ENCODE results near the gene MKI67.
"Not testable (repeated sequence)": the region's sequence is repeated elsewhere in the genome, so short reads cannot be mapped to it uniquely, and the experiment has no call there.

MKI67 gene

DNA sequence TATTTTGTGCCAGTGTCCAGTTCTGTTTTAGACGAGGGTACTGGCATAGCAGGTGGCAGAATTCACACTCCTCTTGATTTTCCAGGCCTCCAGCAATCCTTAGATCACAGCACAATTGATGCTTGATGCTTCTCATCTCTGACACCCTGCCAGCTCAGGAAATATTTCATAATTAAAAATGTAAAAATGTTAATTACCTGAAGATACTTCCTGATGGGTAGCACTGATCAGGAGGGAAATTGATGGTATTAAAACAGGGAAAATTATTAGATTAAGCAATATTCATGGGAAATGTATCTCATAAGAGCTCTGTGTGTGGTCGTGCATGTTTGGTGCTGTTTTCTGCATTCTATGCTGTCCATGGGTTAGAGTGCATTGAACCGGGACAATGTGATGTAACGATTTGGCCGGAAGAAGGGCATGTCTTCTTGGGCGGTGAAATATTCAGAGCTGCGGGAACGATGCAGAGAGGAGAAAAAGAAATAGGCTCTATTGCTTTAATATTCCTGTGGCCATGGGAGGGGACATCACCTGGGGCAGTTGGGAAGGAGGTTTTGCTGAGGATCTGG lies 43.7 kb upstream of the MKI67 start:
- Histone ChIP-seq H3K27ac (no peak overlapping the region), H3K4me3 (no peak overlapping the region), H3K9me3 (peaks cover 0 to 12% (median 4%) of the 10 kb centered on the region in 3 donors), H3K27me3 (peaks cover 0 to 6% of the 10 kb centered on the region in 2 donors), H3K4me1 (no peaks in the 10 kb centered on the region), H3K36me3 (no peaks in the 10 kb centered on the region)
- TF ChIP-seq, protein P1, sequence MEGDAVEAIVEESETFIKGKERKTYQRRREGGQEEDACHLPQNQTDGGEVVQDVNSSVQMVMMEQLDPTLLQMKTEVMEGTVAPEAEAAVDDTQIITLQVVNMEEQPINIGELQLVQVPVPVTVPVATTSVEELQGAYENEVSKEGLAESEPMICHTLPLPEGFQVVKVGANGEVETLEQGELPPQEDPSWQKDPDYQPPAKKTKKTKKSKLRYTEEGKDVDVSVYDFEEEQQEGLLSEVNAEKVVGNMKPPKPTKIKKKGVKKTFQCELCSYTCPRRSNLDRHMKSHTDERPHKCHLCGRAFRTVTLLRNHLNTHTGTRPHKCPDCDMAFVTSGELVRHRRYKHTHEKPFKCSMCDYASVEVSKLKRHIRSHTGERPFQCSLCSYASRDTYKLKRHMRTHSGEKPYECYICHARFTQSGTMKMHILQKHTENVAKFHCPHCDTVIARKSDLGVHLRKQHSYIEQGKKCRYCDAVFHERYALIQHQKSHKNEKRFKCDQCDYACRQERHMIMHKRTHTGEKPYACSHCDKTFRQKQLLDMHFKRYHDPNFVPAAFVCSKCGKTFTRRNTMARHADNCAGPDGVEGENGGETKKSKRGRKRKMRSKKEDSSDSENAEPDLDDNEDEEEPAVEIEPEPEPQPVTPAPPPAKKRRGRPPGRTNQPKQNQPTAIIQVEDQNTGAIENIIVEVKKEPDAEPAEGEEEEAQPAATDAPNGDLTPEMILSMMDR (IDR thresholded peaks at IDR 0.05), result no peak
- DNase-seq, result no peak
- intact Hi-C loops (cut with DNase I; ENCODE audit: low total_unique reads), result no loop called here

DNA sequence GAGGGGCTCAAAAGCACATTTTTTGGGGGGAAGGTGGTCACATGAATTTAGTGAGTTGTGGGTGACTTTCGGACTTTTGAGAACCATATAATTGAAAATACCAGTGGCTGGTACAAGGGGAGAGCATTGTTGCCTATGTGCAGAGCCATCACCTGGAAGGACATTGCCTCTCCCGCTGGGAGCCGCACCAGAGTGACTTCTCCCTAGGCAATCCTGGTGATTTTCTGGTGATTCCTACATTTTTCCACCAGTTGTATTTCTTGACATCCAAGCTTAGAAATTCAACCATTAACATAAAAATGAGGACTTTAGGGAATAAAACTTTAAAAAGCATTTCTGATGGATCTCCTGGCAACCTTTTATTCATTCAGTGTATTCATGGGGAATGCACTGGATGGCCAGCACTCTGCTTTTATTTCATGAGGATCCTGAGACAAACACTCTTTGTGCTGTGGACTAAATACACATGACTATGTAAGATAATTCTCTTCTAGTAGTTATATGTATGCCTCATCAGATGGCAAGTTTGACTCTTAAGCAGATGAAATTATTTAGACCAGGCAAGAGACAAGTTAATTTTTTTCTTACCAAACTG lies 41.8 kb upstream of the MKI67 start:
- TF ChIP-seq, protein P1 (IDR thresholded peaks at IDR 0.05), result no peak
- no peak for DNase-seq
- H3K27ac ChIP-seq, result no peak overlapping the region
- no peaks in the 10 kb centered on the region for H3K36me3 ChIP-seq
- peaks cover 0 to 8% (median 4%) of the 10 kb centered on the region in 3 donors for H3K9me3 ChIP-seq
- intact Hi-C loops (cut with DNase I; ENCODE audit: low total_unique reads), result no loop called here
- H3K4me3 ChIP-seq, result no peak overlapping the region
- H3K4me1 ChIP-seq, result no peaks in the 10 kb centered on the region
- H3K27me3 ChIP-seq, result peaks cover 0 to 9% of the 10 kb centered on the region in 2 donors

DNA sequence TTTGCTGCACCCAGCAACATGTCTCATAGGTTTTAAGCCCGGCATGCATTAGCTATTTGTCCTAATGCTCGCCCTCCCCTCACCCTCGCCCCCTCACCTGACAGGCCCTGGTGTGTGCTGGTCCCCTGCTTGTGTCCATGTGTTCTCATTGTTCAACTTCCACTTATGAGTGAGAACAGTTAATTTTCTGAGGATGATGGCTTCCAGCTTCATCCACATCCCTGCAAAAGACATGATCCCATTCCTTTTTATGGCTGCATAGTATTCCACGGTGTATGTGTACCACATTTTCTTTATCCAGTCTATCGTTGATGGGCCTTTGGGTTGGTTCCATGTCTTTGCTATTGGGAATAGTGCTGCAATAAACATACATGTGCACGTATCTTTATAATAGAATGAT lies 40.9 kb upstream of the MKI67 start:
- H3K4me1 ChIP-seq; H3K9me3 ChIP-seq; H3K27ac ChIP-seq; H3K4me3 ChIP-seq; H3K36me3 ChIP-seq; intact Hi-C loops (cut with DNase I; ENCODE audit: low total_unique reads); DNase-seq; H3K27me3 ChIP-seq: not testable (repeated sequence)

DNA sequence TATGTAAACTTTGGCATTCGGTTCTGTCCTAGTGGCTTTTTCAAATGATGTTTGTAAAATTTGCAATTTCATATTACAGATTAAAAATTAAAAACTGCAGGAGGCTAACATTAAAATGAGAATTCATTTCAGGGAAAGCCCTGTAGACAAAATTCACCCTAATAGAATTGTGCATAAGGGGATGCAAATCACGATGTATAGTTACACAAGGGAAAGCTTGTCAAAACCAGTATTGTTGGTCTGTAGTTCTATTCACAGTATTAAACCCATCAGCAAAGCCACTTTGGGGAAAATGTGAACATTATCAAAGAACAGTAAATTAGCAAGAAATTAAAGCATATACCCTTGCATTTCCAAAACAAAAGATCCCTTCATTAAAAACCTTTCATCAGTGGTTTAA lies 39.9 kb upstream of the MKI67 start:
- intact Hi-C loops (cut with DNase I; ENCODE audit: low total_unique reads), result no loop called here
- TF ChIP-seq, protein P1 (IDR thresholded peaks at IDR 0.05), result no peak
- no peak overlapping the region for H3K27ac ChIP-seq
- no peaks in the 10 kb centered on the region for H3K4me1 ChIP-seq
- no peaks in the 10 kb centered on the region for H3K9me3 ChIP-seq
- peaks cover 0 to 9% of the 10 kb centered on the region in 2 donors for H3K27me3 ChIP-seq
- no peak for DNase-seq
- no peaks in the 10 kb centered on the region for H3K36me3 ChIP-seq
- H3K4me3 ChIP-seq, result no peak overlapping the region

DNA sequence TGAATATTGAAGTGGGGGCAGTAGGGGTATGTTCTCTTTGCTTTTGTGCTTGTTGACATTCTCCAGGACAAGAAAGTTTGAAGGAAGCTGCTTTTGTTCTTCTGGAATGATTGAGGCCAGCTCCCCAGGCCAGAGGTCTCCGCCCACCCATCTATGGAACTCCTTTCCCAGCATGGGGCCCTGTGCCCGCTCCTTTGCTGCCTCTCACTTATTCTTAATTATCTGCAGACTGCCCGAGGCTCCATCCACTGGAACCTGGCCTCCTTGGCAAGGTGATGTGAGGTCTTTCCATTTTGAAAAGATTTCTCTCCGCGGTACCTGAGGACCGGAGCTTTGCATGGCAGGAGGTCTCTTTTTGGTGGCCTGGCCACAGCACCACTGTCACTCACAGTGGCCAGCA lies 39.3 kb upstream of the MKI67 start:
- no peaks in the 10 kb centered on the region for H3K36me3 ChIP-seq
- no peaks in the 10 kb centered on the region for H3K4me1 ChIP-seq
- intact Hi-C loops (cut with DNase I; ENCODE audit: low total_unique reads), result no loop called here
- H3K27ac ChIP-seq, result no peak overlapping the region
- H3K4me3 ChIP-seq, result no peak overlapping the region
- no peaks in the 10 kb centered on the region for H3K9me3 ChIP-seq
- TF ChIP-seq, protein P1 (IDR thresholded peaks at IDR 0.05), result no peak
- H3K27me3 ChIP-seq, result peaks cover 0 to 9% of the 10 kb centered on the region in 2 donors
- no peak for DNase-seq

DNA sequence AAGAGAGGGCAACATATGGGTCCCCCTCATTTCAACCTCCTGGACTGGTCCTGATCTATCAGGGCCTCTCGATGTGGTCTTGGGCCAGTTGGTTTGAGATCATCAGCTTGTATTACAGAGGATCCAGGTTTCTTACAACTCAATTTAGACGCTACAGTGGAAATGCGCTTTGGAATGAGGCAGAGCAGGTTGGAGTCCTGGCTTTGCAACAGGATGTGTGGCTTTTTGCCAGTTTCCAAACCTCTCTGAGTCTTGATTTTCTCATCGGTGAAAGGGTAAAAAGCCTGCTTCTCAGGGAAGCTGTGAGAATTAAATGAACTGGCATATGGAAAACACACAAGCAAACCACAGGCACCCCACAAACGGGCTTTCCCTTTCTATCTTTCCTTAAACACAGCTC lies 37.5 kb upstream of the MKI67 start:
- no peaks in the 10 kb centered on the region for H3K36me3 ChIP-seq
- no peak overlapping the region for H3K27ac ChIP-seq
- peaks cover 0 to 13% of the 10 kb centered on the region in 2 donors for H3K27me3 ChIP-seq
- intact Hi-C loops (cut with DNase I; ENCODE audit: low total_unique reads), result no loop called here
- no peaks in the 10 kb centered on the region for H3K4me1 ChIP-seq
- no peak overlapping the region for H3K4me3 ChIP-seq
- DNase-seq, result no peak
- TF ChIP-seq, protein P1 (IDR thresholded peaks at IDR 0.05), result no peak
- H3K9me3 ChIP-seq, result no peaks in the 10 kb centered on the region
